Kidney epithelial cell (primary cell): ENCODE results near the gene HMCN1. TPM values are rescaled to one million over a fixed set of nuclear protein-coding genes. Genes with fewer than 3 reads are reported as not detected.

Source experiments
- DNase-seq: peaks from one replicate; pipeline ENCODE4 v3.0.0-alpha.2; 2010; ENCODE audit warnings: low read depth
- H3K27me3 ChIP-seq: 2 replicates; pipeline ENCODE4 v1.6.0; 2011; ENCODE audit warnings: low read length; ENCODE audit not compliant: control insufficient read depth, insufficient read depth
- H3K36me3 ChIP-seq: 2 replicates; pipeline ENCODE4 v1.5.1; 2011; ENCODE audit warnings: low read length; ENCODE audit not compliant: control insufficient read depth, insufficient read depth
- H3K4me3 ChIP-seq: 2 replicates; pipeline ENCODE4 v1.5.1; 2011; ENCODE audit warnings: low read depth, mild to moderate bottlenecking, control low read depth, low read length
- total RNA-seq: library from RNA; depleted of rRNA; stranded (reverse); fragments of >200 nt; gene quantifications from 2 replicates; pipeline ENCODE4 v1.2.3, GENCODE V29; 2015
- TF ChIP-seq, protein P1 (sequence below): IDR thresholded peaks from 2 replicates; pipeline ENCODE4 v1.5.1; 2011; ENCODE audit warnings: mild to moderate bottlenecking, moderate library complexity, low read length, control low read depth, inconsistent platforms; ENCODE audit not compliant: insufficient read depth, poor library complexity, severe bottlenecking

Gene HMCN1
- total RNA-seq, 1 donor from 2014 or later = 1.3 TPM

DNA sequence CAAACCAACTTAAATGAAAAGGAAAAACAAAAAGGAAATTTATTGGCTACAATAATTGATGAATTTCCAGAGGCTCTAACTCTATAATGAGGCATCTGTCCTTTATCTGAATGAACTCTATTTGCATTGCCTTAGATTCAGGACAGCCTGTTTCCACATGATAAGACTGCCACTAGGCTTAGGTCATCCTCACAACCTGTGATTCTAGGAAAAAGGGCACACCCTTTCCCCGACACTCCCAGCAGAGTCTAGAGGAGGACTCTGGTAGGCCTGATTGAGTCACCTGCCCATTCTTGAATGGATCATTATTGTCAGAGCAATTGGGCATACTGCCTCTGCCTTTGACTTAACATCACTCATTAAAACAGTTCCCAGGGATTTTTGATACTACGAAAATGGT is 378.1 kb downstream of the HMCN1 start:
- H3K27me3 ChIP-seq = no peaks in the 10 kb centered on the region
- no peaks in the 10 kb centered on the region for H3K36me3 ChIP-seq
- TF ChIP-seq, protein P1, sequence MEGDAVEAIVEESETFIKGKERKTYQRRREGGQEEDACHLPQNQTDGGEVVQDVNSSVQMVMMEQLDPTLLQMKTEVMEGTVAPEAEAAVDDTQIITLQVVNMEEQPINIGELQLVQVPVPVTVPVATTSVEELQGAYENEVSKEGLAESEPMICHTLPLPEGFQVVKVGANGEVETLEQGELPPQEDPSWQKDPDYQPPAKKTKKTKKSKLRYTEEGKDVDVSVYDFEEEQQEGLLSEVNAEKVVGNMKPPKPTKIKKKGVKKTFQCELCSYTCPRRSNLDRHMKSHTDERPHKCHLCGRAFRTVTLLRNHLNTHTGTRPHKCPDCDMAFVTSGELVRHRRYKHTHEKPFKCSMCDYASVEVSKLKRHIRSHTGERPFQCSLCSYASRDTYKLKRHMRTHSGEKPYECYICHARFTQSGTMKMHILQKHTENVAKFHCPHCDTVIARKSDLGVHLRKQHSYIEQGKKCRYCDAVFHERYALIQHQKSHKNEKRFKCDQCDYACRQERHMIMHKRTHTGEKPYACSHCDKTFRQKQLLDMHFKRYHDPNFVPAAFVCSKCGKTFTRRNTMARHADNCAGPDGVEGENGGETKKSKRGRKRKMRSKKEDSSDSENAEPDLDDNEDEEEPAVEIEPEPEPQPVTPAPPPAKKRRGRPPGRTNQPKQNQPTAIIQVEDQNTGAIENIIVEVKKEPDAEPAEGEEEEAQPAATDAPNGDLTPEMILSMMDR = no peak
- no peak for DNase-seq
- H3K4me3 ChIP-seq = no peak overlapping the region

DNA sequence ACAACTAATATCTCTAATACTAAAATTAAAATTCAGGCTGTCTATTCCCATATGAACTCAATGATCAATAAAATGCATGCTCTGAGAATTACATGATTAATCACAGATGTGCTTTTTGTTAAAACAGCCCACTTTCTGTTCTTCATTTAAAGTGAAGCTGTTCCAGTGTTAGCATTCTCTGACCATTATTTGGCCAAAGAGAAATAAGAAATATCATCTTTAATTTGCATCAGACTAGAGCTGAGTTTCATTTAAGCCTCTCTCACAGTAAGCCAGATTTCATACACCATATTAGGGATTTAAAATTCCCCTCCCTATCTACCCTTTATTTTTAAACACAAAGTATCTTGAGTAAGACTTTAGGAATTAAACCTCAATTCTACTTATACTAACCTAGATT is 379.3 kb downstream of the HMCN1 start:
- no peaks in the 10 kb centered on the region for H3K27me3 ChIP-seq
- TF ChIP-seq, protein P1 = no peak
- no peak for DNase-seq
- H3K36me3 ChIP-seq = no peaks in the 10 kb centered on the region
- H3K4me3 ChIP-seq = no peak overlapping the region

DNA sequence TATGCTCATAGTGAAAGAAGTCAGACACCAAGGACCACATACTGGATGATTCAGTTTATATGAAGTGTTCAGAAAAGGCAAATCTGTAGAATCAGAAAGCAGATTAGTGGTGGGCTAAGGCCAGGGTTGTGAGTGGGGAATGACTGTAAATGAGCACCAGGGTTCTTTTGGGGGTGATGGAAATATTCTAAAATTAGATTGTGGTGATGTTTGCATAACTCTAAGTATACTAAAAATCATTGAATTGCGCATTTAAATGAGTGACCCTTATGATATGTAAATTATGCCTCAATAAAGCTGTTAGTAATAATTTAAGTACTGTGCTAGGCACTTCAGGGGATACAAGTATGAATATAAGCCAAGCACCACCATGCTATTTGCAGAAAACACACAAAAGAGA is 384.5 kb downstream of the HMCN1 start:
- H3K4me3 ChIP-seq = no peak overlapping the region
- no peak for DNase-seq
- TF ChIP-seq, protein P1 = no peak

DNA sequence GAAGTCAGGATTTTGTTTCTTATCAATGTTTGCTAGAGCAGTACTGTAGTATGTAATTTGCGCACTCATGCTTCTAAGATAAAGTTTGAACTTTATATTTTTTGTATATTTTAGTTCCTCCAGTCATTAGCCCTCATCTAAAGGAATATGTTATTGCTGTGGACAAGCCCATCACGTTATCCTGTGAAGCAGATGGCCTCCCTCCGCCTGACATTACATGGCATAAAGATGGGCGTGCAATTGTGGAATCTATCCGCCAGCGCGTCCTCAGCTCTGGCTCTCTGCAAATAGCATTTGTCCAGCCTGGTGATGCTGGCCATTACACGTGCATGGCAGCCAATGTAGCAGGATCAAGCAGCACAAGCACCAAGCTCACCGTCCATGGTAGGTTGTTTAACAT is 388.6 kb downstream of the HMCN1 start:
- H3K36me3 ChIP-seq = no peaks in the 10 kb centered on the region
- TF ChIP-seq, protein P1 = no peak
- no peak overlapping the region for H3K4me3 ChIP-seq
- DNase-seq = no peak
- H3K27me3 ChIP-seq = no peaks in the 10 kb centered on the region

More for the DNA sequence above, 384.5 kb downstream of the HMCN1 start:
- H3K36me3 ChIP-seq = no peaks in the 10 kb centered on the region
- no peaks in the 10 kb centered on the region for H3K27me3 ChIP-seq

DNA sequence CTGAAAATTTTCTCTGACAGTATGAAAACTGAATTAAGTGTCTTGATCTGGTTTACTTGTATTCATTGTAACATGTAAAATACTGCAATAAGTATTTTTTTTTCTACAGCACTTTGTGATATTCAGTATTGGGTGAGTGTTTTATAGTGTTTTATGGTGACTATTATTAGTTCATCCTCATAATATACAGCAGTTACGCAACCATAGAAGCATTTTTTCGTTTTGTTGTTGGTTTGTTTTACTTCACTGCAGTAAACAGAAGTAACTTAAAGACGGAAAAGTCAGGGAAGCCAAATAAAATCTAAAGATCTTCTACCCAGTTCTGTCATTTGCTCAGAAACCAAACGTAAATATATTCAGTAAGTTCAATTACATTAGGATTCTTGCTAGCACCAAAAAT is 390.8 kb downstream of the HMCN1 start:
- no peak for DNase-seq
- no peak overlapping the region for H3K4me3 ChIP-seq
- H3K36me3 ChIP-seq = no peaks in the 10 kb centered on the region
- H3K27me3 ChIP-seq = no peaks in the 10 kb centered on the region
- TF ChIP-seq, protein P1 = no peak

DNA sequence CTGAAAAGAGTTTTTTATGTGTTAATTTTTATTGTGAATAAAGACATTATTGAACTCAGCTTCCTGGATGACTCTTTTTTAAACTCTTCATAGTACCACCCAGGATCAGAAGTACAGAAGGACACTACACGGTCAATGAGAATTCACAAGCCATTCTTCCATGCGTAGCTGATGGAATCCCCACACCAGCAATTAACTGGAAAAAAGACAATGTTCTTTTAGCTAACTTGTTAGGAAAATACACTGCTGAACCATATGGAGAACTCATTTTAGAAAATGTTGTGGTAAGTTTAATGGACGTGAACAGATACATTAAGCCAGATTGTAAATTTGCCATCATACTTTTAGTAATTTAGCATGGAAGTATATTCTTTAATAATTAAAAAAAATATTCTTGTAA is 391.3 kb downstream of the HMCN1 start:
- Histone ChIP-seq H3K4me3 (no peak overlapping the region), H3K36me3 (no peaks in the 10 kb centered on the region), H3K27me3 (no peaks in the 10 kb centered on the region)
- TF ChIP-seq, protein P1 = no peak
- DNase-seq = no peak
